ENCODE results near the gene SERP2. TPM values are rescaled to one million over a fixed set of nuclear protein-coding genes. Genes with fewer than 3 reads are reported as not detected.

Gene SERP2
- total and polyA plus RNA-seq, 2 donors (not counting 1 experiment from before 2014, with no cell fraction given), result 10.6 to 15.5 TPM

DNA sequence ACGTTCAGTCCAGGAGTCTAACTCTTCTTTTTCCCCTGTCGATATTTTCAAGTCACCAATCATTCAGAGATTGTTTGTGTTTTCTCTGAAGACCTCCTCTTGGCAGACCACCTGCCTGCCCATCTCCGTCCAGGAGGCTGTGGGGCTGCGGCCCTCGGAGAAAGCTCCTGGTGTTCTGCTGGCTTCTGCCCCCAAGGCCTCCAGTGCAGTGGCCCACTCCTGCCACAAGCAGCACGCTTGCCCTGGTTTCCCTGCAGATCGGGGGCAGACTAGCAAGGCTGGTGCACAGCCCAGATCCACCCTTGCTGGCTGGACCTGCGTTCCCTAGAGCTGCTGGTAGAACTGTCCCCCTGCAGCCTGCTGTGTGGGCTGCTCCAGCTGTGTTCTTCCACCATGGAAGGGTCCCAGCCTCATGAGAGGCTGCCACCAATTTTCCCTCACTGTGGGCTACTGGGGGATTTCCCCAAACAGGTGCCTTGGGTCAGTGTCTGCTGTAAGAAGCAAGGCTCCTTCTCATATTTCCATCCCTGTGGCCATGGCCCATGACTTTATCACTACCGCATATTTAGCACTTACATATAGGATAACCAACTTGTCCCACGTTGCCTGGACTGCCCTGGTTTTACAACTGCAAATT lies 43.6 kb upstream of the SERP2 start:
- Histone ChIP-seq H2AFZ (ENCODE audit: low read length) (no peak overlapping the region), H3K4me3 (replicated peaks in 1 of 4; ENCODE audit: control extremely low read depth in 1 of 4, insufficient read depth in 1 of 4, low read depth in 3 of 4, low read length in 4 of 4) (no peak overlapping the region), H4K20me1 (ENCODE audit: control insufficient read depth, extremely low read depth, insufficient read depth, low read length) (no peaks in the 10 kb centered on the region), H3K4me1 (ENCODE audit: control insufficient read depth, extremely low read depth, insufficient read depth, low read length) (peaks cover 8% of the 10 kb centered on the region), H3K79me2 (ENCODE audit: control insufficient read depth, insufficient read depth, low read length) (no peaks in the 10 kb centered on the region), H3K4me2 (ENCODE audit: extremely low read depth, insufficient read depth, low read length) (no peak overlapping the region), H3K9ac (ENCODE audit: insufficient read depth, low read length) (no peak overlapping the region), H3K36me3 (ENCODE audit: control insufficient read depth, insufficient read depth, low read length) (no peaks in the 10 kb centered on the region), H3K9me3 (ENCODE audit: control insufficient read depth, insufficient read depth, low read depth, low read length) (no peaks in the 10 kb centered on the region), H3K27ac (ENCODE audit: insufficient read depth, low read length) (no peak overlapping the region), H3K27me3 (ENCODE audit: control insufficient read depth, insufficient read depth, low read length) (no peaks in the 10 kb centered on the region)
- no peak for DNase-seq (ENCODE audit: low read depth in 2 of 2)
- TF ChIP-seq, protein P1, sequence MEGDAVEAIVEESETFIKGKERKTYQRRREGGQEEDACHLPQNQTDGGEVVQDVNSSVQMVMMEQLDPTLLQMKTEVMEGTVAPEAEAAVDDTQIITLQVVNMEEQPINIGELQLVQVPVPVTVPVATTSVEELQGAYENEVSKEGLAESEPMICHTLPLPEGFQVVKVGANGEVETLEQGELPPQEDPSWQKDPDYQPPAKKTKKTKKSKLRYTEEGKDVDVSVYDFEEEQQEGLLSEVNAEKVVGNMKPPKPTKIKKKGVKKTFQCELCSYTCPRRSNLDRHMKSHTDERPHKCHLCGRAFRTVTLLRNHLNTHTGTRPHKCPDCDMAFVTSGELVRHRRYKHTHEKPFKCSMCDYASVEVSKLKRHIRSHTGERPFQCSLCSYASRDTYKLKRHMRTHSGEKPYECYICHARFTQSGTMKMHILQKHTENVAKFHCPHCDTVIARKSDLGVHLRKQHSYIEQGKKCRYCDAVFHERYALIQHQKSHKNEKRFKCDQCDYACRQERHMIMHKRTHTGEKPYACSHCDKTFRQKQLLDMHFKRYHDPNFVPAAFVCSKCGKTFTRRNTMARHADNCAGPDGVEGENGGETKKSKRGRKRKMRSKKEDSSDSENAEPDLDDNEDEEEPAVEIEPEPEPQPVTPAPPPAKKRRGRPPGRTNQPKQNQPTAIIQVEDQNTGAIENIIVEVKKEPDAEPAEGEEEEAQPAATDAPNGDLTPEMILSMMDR (conservative IDR thresholded peaks at IDR 0.05 in 1 of 2, IDR thresholded peaks at IDR 0.05 in 1 of 2; ENCODE audit: low read depth in 1 of 2, low read length in 2 of 2), result no peak
- no peak for TF ChIP-seq EZH2 (IDR thresholded peaks at IDR 0.05; ENCODE audit: low read length, missing control alignments)

- no peak overlapping the region for H3K27ac ChIP-seq (ENCODE audit: insufficient read depth, low read length)
- H3K79me2 ChIP-seq (ENCODE audit: control insufficient read depth, insufficient read depth, low read length), result no peaks in the 10 kb centered on the region
- H3K4me1 ChIP-seq (ENCODE audit: control insufficient read depth, extremely low read depth, insufficient read depth, low read length), result peaks cover 8% of the 10 kb centered on the region
- H2AFZ ChIP-seq (ENCODE audit: low read length), result no peak overlapping the region
- peak overlapping the region; percentile 48 for H3K4me2 ChIP-seq (ENCODE audit: extremely low read depth, insufficient read depth, low read length)
- no peaks in the 10 kb centered on the region for H3K27me3 ChIP-seq (ENCODE audit: control insufficient read depth, insufficient read depth, low read length)
- DNase-seq (ENCODE audit: low read depth in 2 of 2), result peak in 1 of 2 donors; percentile 58
- H3K9me3 ChIP-seq (ENCODE audit: control insufficient read depth, insufficient read depth, low read depth, low read length), result no peaks in the 10 kb centered on the region
- no peaks in the 10 kb centered on the region for H3K36me3 ChIP-seq (ENCODE audit: control insufficient read depth, insufficient read depth, low read length)
- TF ChIP-seq EZH2 (IDR thresholded peaks at IDR 0.05; ENCODE audit: low read length, missing control alignments), result no peak
- TF ChIP-seq, protein P1 (conservative IDR thresholded peaks at IDR 0.05 in 1 of 2, IDR thresholded peaks at IDR 0.05 in 1 of 2; ENCODE audit: low read depth in 1 of 2, low read length in 2 of 2), result no peak
- H3K4me3 ChIP-seq (replicated peaks in 1 of 4; ENCODE audit: control extremely low read depth in 1 of 4, insufficient read depth in 1 of 4, low read depth in 3 of 4, low read length in 4 of 4), result no peak overlapping the region
- no peaks in the 10 kb centered on the region for H4K20me1 ChIP-seq (ENCODE audit: control insufficient read depth, extremely low read depth, insufficient read depth, low read length)
- H3K9ac ChIP-seq (ENCODE audit: insufficient read depth, low read length), result no peak overlapping the region
These were observed 42.2 kb upstream of the SERP2 start for GRCh38 chr13:44331446-44331845.

DNA sequence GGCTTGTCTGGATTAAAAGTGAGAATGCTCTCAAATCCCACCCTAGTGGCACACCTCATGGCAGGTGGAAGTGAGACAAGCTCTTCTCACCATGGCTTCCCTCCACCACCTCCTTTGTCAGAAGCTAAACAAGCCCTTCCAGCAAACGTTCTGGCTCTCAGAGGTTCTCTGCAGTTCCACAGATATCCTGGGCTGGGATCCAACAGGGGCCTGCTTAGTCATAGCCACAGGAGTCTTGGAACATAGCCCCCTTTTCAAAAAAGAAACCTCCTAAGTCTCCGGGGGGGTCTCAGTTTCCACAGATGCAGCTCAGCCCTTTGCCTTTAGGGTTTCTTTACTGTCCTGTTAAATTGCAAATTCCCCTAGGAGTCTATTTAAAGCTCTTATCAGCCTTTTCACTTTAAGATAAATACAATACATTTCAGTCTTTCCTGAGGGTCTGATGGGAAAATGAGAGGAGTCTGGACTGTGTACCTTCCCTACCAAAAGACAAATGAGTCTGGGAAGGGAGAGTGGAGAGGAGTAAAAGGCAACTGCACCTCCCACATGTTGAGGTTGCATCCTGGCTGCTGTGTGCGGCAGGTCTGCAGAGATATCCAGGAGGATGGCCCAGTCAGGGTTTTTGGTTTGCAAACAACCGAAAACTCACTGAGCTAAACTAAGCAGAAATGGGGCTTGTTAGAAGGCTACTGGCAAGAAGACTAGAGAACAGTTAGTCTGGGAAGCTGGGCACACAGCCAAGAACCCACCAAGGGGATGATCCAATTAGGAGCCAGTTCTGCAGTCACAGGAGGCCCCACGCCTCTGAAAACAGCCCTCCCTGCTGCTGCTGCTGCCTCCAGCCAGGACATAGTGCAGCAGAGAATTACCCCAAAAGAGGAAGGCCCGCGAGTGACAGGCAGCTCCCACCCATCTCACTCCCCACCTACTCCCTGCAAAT lies 41.4 kb upstream of the SERP2 start:
- Histone ChIP-seq H3K79me2 (ENCODE audit: control insufficient read depth, insufficient read depth, low read length) (no peaks in the 10 kb centered on the region), H3K9me3 (ENCODE audit: control insufficient read depth, insufficient read depth, low read depth, low read length) (no peaks in the 10 kb centered on the region), H3K4me3 (replicated peaks in 1 of 4; ENCODE audit: control extremely low read depth in 1 of 4, insufficient read depth in 1 of 4, low read depth in 3 of 4, low read length in 4 of 4) (no peak overlapping the region), H3K27ac (ENCODE audit: insufficient read depth, low read length) (no peak overlapping the region), H3K4me2 (ENCODE audit: extremely low read depth, insufficient read depth, low read length) (peak overlapping the region; percentile 48), H4K20me1 (ENCODE audit: control insufficient read depth, extremely low read depth, insufficient read depth, low read length) (no peaks in the 10 kb centered on the region), H3K4me1 (ENCODE audit: control insufficient read depth, extremely low read depth, insufficient read depth, low read length) (peaks cover 8% of the 10 kb centered on the region), H3K27me3 (ENCODE audit: control insufficient read depth, insufficient read depth, low read length) (no peaks in the 10 kb centered on the region), H3K36me3 (ENCODE audit: control insufficient read depth, insufficient read depth, low read length) (no peaks in the 10 kb centered on the region), H3K9ac (ENCODE audit: insufficient read depth, low read length) (no peak overlapping the region), H2AFZ (ENCODE audit: low read length) (no peak overlapping the region)
- peak; percentile 92 to 96 for DNase-seq (ENCODE audit: low read depth in 2 of 2)
- TF ChIP-seq, protein P1 (conservative IDR thresholded peaks at IDR 0.05 in 1 of 2, IDR thresholded peaks at IDR 0.05 in 1 of 2; ENCODE audit: low read depth in 1 of 2, low read length in 2 of 2), result no peak
- no peak for TF ChIP-seq EZH2 (IDR thresholded peaks at IDR 0.05; ENCODE audit: low read length, missing control alignments)

Measured in fibroblast of lung (primary cell).